ENCODE results near the gene SLC43A3. TPM values are rescaled to one million over a fixed set of nuclear protein-coding genes. Genes with fewer than 3 reads are reported as not detected.

SLC43A3 gene
- total RNA-seq, 1 donor from 2014 or later, result 117 TPM

DNA sequence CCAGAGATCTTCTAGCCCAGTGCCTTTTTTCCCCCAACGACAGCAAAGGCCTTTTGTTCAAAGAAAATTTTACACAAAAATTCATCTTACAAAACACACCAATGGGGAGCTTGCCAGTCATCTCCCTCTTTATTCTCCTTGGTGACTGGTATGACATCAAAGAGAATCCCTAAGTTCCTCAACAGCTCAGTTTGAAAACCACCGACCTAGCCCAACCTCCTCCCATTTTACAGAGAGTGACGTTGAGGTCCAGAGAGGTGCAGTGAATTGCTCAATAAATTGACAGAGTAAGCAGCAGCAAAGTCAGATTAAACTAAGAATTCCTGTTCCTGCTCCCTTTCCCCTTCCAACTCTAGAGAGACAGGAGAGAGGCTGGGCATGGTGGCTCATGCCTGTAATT is 7.8 kb downstream of the SLC43A3 start:
- ATAC-seq (no peak), DNase-seq (no peak)
- Histone ChIP-seq H3K4me1 (peaks cover 16% of the 10 kb centered on the region), H3K9me3 (no peaks in the 10 kb centered on the region), H3K4me3 (no peak overlapping the region), H3K27ac (no peak overlapping the region), H3K27me3 (no peaks in the 10 kb centered on the region), H3K36me3 (peaks cover 90% of the 10 kb centered on the region)
- no peak for TF ChIP-seq CTCF (IDR thresholded peaks at IDR 0.05)
- intact Hi-C loops (cut with DNase I), result no loop called here

DNA sequence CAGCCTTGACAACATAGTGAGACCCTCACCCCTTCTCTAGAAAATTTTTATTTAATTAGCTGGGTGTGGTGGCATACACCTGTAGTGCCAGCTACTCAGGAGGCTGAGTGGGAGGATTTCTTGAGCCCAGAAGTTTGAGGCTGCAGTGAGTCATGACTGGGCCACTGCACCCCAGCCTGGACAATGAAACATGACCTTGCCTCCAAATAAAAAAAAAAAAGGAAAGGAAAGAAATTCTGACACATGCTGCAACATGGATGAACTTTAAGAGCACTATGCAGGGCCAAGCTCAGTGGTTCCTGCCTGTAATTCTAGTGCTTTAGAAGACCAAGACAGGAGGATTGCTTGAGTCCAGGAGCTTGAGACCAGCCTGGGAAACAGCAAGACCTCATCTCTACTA is 8.8 kb downstream of the SLC43A3 start:
- Histone ChIP-seq H3K27me3 (no peaks in the 10 kb centered on the region), H3K4me1 (peaks cover 10% of the 10 kb centered on the region), H3K27ac (no peak overlapping the region), H3K4me3 (no peak overlapping the region), H3K9me3 (no peaks in the 10 kb centered on the region), H3K36me3 (peaks cover 95% of the 10 kb centered on the region)
- intact Hi-C loops (cut with DNase I), result no loop called here
- TF ChIP-seq CTCF (IDR thresholded peaks at IDR 0.05), result no peak
- no peak for DNase-seq
- no peak for ATAC-seq

- H3K4me3 ChIP-seq, result no peak overlapping the region
- H3K9me3 ChIP-seq, result no peaks in the 10 kb centered on the region
- peaks cover 95% of the 10 kb centered on the region for H3K36me3 ChIP-seq
- no peak overlapping the region for H3K27ac ChIP-seq
- ATAC-seq (peak; percentile 65), DNase-seq (no peak)
- H3K27me3 ChIP-seq, result no peaks in the 10 kb centered on the region
- intact Hi-C loops (cut with DNase I), result no loop called here
- TF ChIP-seq CTCF (IDR thresholded peaks at IDR 0.05), result no peak
- peaks cover 10% of the 10 kb centered on the region for H3K4me1 ChIP-seq
Measured at GRCh38 chr11:57417056-57417455, 9.9 kb downstream of the SLC43A3 start.

- H3K4me3 ChIP-seq, result no peak overlapping the region
- no peak for TF ChIP-seq CTCF (IDR thresholded peaks at IDR 0.05)
- intact Hi-C loops (cut with DNase I), result no loop called here
- DNase-seq, result no peak
- H3K9me3 ChIP-seq, result no peaks in the 10 kb centered on the region
- peaks cover 96% of the 10 kb centered on the region for H3K36me3 ChIP-seq
- peaks cover 10% of the 10 kb centered on the region for H3K4me1 ChIP-seq
- ATAC-seq, result no peak
- H3K27me3 ChIP-seq, result no peaks in the 10 kb centered on the region
- no peak overlapping the region for H3K27ac ChIP-seq
Measured at GRCh38 chr11:57416436-57416835, 10.5 kb downstream of the SLC43A3 start.

- Histone ChIP-seq H3K9me3 (no peaks in the 10 kb centered on the region), H3K27ac (no peak overlapping the region), H3K36me3 (peaks cover 98% of the 10 kb centered on the region), H3K4me3 (no peak overlapping the region), H3K4me1 (peaks cover 10% of the 10 kb centered on the region), H3K27me3 (no peaks in the 10 kb centered on the region)
- intact Hi-C loops (cut with DNase I), result no loop called here
- TF ChIP-seq CTCF (IDR thresholded peaks at IDR 0.05), result no peak
- no peak for DNase-seq
- peak; percentile 40 for ATAC-seq
Measured at GRCh38 chr11:57414612-57415212, 12.2 kb downstream of the SLC43A3 start.

- no peak for ATAC-seq
- DNase-seq, result no peak
- no peak overlapping the region for H3K4me3 ChIP-seq
- H3K36me3 ChIP-seq, result peaks cover 98% of the 10 kb centered on the region
- intact Hi-C loops (cut with DNase I), result no loop called here
- H3K4me1 ChIP-seq, result peaks cover 10% of the 10 kb centered on the region
- H3K27ac ChIP-seq, result no peak overlapping the region
- no peak for TF ChIP-seq CTCF (IDR thresholded peaks at IDR 0.05)
- no peaks in the 10 kb centered on the region for H3K9me3 ChIP-seq
- H3K27me3 ChIP-seq, result no peaks in the 10 kb centered on the region
Measured at GRCh38 chr11:57413681-57414080, 13.2 kb downstream of the SLC43A3 start.
